Panc1 (cell line): ENCODE measurements around the gene JSRP1. TPM values are rescaled to one million over a fixed set of nuclear protein-coding genes. Genes with fewer than 3 reads are reported as not detected.

Source experiments
- ATAC-seq: fragments of 200-7000 bp; cut with Tn5 transposase; 2 replicates; pipeline ENCODE4 v1.9.1; 2020; ENCODE audit warnings: mild to moderate bottlenecking, moderate library complexity
- BruUV-seq: library from RNA; stranded (reverse); fragments of 400-500 nt; replicated peaks from 2 replicates; lab custom pipeline; 2021; lab: Mats Ljungman, UMichigan
- CTCF ChIA-PET: fragments of 300-600 bp; sonication (Branson Sonifier 250); formaldehyde crosslinking; loops from one replicate; lab custom pipeline; 2022; ENCODE audit warnings: antibody characterized with exemption; lab: Charles Lee
- POLR2A ChIA-PET: fragments of 300-600 bp; sonication (Branson Sonifier 250); formaldehyde crosslinking; loops from one replicate; lab custom pipeline; 2022; ENCODE audit warnings: antibody characterized with exemption; lab: Charles Lee
- DNase-seq: peaks from one replicate; pipeline ENCODE4 v3.0.0-alpha.2; 2010; ENCODE audit warnings: low read depth, low spot score
- H3K27ac ChIP-seq: 2 replicates; pipeline ENCODE4 v1.5.1; 2011; ENCODE audit warnings: mild to moderate bottlenecking, low read length, inconsistent platforms
- H3K27me3 ChIP-seq: fragments of 200-500 bp; sonication (Bioruptor generic); 2 replicates; pipeline ENCODE4 v1.6.0; 2014; ENCODE audit warnings: low read length, inconsistent platforms; ENCODE audit not compliant: control insufficient read depth, insufficient read depth
- H3K36me3 ChIP-seq: fragments of 200-500 bp; sonication (Bioruptor generic); 2 replicates; pipeline ENCODE4 v1.5.1; 2014; ENCODE audit warnings: inconsistent platforms, mild to moderate bottlenecking, low read length, moderate library complexity; ENCODE audit not compliant: control insufficient read depth, insufficient read depth
- H3K4me1 ChIP-seq: 2 replicates; pipeline ENCODE4 v1.5.1; 2011; ENCODE audit warnings: inconsistent platforms, mild to moderate bottlenecking, low read length, moderate library complexity; ENCODE audit not compliant: control insufficient read depth, insufficient read depth
- H3K4me3 ChIP-seq, 2 experiments: 2 replicates each; pipeline ENCODE4 v1.5.1; 2011 to 2012; ENCODE audit warnings: low read depth in 2 of 2, low read length in 2 of 2, mild to moderate bottlenecking in 2 of 2, inconsistent platforms in 1 of 2, moderate library complexity in 1 of 2
- H3K9me3 ChIP-seq: fragments of 200-500 bp; sonication (Bioruptor generic); 2 replicates; pipeline ENCODE4 v1.5.1; 2014; ENCODE audit warnings: low read depth, mild to moderate bottlenecking, inconsistent platforms, low read length, moderate library complexity; ENCODE audit not compliant: control insufficient read depth, insufficient read depth
- POLR2AphosphoS5 ChIP-seq: IDR thresholded peaks from 2 replicates; pipeline ENCODE4 v1.6.1; 2012; ENCODE audit warnings: mild to moderate bottlenecking, low read depth, low read length, moderate library complexity
- SIN3A ChIP-seq: IDR thresholded peaks from 2 replicates; pipeline ENCODE4 v1.6.1; 2012; ENCODE audit warnings: low read depth, mild to moderate bottlenecking, low read length, moderate library complexity, borderline replicate concordance; ENCODE audit not compliant: insufficient read depth
- TCF7L2 ChIP-seq: IDR thresholded peaks from 2 replicates; pipeline ENCODE4 v1.6.1; 2011; ENCODE audit warnings: mild to moderate bottlenecking, low read depth, low read length, inconsistent platforms
- in situ Hi-C: cut with HindIII; loops from 2 replicates; pipeline ENCODE4 v1.10.0; 2016; ENCODE audit warnings: low sequenced_read_pairs, low pct_unique_long_range_greater_than_20kb
- intact Hi-C: fragments of 100-400 bp; cut with micrococcal nuclease; formaldehyde crosslinking; loops from one replicate; pipeline ENCODE4 v1.10.0; 2022; ENCODE audit not compliant: unreplicated experiment
- total RNA-seq: library from RNA; stranded (reverse); gene quantifications from one replicate; pipeline ENCODE4 v1.2.1, GENCODE V29; 2021; ENCODE audit not compliant: unreplicated experiment
- TF ChIP-seq, protein P1 (sequence below), 2 experiments: IDR thresholded peaks; 2 replicates each; pipeline ENCODE4 v1.6.1; 2011 to 2012; ENCODE audit warnings: low read depth in 2 of 2, control low read depth in 1 of 2, low read length in 1 of 2, mild to moderate bottlenecking in 1 of 2, moderate library complexity in 1 of 2; ENCODE audit not compliant: insufficient read depth in 1 of 2
- TF ChIP-seq, protein P2 (sequence below): fragments of 450-650 bp; IDR thresholded peaks from 2 replicates; pipeline ENCODE4 v1.5.1; 2017; ENCODE audit warnings: mild to moderate bottlenecking

The JSRP1 gene
- total RNA-seq, 1 experiment from 2014 or later: 0.51 TPM

DNA sequence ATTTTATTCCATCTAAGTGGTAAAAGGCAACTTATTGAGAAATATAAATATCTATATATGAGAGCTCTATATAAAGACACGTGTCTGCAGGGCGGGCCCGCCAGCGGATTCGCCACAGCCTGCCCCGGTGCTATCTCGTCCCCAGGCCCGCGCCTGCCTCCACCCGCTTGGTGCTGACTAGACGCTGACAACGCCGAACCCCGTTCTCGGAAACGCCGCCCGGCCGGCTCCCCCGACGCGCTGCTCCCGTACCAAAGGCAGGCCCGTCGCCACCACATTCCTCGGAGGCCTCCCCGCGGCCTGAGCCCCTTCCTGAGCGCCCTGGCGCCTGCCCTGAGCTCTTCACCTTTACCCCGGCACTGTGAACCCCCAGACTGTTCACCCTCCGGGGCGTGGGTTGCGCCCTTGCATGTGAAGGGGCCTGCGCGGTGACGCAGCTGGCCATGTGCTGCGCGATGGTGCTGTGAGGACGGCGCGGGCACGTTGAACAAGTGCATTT, 26.1 kb downstream of the JSRP1 start:
- TF ChIP-seq TCF7L2: no peak
- no peak for TF ChIP-seq SIN3A
- no peak for TF ChIP-seq POLR2AphosphoS5
- TF ChIP-seq, protein P1, sequence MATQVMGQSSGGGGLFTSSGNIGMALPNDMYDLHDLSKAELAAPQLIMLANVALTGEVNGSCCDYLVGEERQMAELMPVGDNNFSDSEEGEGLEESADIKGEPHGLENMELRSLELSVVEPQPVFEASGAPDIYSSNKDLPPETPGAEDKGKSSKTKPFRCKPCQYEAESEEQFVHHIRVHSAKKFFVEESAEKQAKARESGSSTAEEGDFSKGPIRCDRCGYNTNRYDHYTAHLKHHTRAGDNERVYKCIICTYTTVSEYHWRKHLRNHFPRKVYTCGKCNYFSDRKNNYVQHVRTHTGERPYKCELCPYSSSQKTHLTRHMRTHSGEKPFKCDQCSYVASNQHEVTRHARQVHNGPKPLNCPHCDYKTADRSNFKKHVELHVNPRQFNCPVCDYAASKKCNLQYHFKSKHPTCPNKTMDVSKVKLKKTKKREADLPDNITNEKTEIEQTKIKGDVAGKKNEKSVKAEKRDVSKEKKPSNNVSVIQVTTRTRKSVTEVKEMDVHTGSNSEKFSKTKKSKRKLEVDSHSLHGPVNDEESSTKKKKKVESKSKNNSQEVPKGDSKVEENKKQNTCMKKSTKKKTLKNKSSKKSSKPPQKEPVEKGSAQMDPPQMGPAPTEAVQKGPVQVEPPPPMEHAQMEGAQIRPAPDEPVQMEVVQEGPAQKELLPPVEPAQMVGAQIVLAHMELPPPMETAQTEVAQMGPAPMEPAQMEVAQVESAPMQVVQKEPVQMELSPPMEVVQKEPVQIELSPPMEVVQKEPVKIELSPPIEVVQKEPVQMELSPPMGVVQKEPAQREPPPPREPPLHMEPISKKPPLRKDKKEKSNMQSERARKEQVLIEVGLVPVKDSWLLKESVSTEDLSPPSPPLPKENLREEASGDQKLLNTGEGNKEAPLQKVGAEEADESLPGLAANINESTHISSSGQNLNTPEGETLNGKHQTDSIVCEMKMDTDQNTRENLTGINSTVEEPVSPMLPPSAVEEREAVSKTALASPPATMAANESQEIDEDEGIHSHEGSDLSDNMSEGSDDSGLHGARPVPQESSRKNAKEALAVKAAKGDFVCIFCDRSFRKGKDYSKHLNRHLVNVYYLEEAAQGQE (IDR thresholded peaks at IDR 0.05; ENCODE audit: insufficient read depth in 1 of 2, low read depth in 2 of 2, low read length in 1 of 2): no peak
- TF ChIP-seq, protein P2, sequence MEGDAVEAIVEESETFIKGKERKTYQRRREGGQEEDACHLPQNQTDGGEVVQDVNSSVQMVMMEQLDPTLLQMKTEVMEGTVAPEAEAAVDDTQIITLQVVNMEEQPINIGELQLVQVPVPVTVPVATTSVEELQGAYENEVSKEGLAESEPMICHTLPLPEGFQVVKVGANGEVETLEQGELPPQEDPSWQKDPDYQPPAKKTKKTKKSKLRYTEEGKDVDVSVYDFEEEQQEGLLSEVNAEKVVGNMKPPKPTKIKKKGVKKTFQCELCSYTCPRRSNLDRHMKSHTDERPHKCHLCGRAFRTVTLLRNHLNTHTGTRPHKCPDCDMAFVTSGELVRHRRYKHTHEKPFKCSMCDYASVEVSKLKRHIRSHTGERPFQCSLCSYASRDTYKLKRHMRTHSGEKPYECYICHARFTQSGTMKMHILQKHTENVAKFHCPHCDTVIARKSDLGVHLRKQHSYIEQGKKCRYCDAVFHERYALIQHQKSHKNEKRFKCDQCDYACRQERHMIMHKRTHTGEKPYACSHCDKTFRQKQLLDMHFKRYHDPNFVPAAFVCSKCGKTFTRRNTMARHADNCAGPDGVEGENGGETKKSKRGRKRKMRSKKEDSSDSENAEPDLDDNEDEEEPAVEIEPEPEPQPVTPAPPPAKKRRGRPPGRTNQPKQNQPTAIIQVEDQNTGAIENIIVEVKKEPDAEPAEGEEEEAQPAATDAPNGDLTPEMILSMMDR: no peak
- in situ Hi-C loops (no loop called here), intact Hi-C loops (loop anchor here (5.0 kb wide), 1 partner anchor 73 kb away; no protein-coding TSS in a partner anchor)
- Histone ChIP-seq H3K27me3 (no peaks in the 10 kb centered on the region), H3K4me1 (peaks cover 24% of the 10 kb centered on the region), H3K9me3 (no peaks in the 10 kb centered on the region), H3K4me3 (no peak overlapping the region), H3K36me3 (no peaks in the 10 kb centered on the region), H3K27ac (no peak overlapping the region)
- no TSS peak for BruUV-seq
- ChIA-PET CTCF (interaction anchor here (1.7 kb wide), 1 partner anchor 74 kb away, joined by 8 read pairs; no protein-coding TSS in a partner anchor), POLR2A (interaction anchor here (0.5 kb wide), 1 partner anchor 74 kb away, joined by 5 read pairs; no protein-coding TSS in a partner anchor)
- DNase-seq (no peak), ATAC-seq (no peak)

DNA sequence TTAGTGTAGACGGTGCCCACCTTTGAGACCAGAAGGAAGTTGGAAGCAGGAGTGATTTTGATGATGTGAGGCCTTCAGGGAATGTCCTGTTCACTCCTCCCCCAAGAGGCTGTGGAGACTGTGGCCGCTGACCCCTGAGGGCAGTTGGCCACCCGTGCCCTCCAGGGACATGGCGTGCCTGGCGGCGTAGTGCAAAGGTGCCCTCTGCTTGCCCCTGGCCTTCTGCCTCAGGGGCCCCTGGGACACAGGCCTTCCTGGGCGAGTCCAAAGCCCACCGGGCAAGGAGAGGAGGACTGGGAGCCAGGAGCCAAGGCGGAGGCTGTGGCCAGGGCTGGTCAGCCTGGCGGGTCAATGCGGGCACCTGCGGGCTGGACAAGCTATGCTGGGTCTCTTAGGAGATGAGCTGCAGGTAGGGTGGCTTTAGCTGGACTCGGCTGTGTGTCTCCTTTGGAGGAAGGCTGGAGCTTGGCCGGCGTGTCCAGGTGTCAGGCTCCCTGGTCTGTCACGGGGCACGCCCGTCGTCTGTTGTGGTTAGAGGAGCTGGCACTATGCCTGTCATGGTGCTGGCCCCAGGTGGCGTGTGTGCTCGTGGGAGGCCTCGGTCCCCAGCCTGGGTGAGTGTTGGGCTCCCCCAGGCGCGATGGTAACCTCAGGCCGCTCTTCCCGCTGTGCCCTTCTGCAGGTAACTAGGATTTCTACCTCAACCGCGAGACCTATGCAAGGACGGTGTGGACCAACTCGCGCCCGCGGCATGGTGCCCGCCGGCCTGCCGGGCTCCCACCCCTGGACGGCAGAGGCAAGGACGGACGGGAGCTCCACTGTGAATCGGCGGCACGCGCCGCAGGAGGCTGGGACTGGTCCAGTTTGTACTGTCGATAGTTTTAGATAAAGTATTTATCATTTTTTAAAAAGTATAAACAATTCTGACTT, 26.8 kb downstream of the JSRP1 start:
- Histone ChIP-seq H3K36me3 (no peaks in the 10 kb centered on the region), H3K4me1 (peaks cover 19% of the 10 kb centered on the region), H3K27me3 (no peaks in the 10 kb centered on the region), H3K27ac (no peak overlapping the region), H3K4me3 (no peak overlapping the region), H3K9me3 (no peaks in the 10 kb centered on the region)
- DNase-seq (no peak), ATAC-seq (no peak)
- ChIA-PET POLR2A (interaction anchor here (0.6 kb wide), 1 partner anchor 67 kb away, joined by 9 read pairs; no protein-coding TSS in a partner anchor), CTCF (no interaction called here)
- in situ Hi-C loops: no loop called here
- BruUV-seq: no TSS peak
- TF ChIP-seq, protein P1 (IDR thresholded peaks at IDR 0.05; ENCODE audit: insufficient read depth in 1 of 2, low read depth in 2 of 2, low read length in 1 of 2): no peak
- TF ChIP-seq SIN3A: no peak
- TF ChIP-seq, protein P2: no peak
- TF ChIP-seq TCF7L2: no peak
- TF ChIP-seq POLR2AphosphoS5: no peak
- intact Hi-C loops: loop anchor here (5.0 kb wide), 1 partner anchor 72 kb away; no protein-coding TSS in a partner anchor
